K562 (cell line): Measurements from ENCODE around the gene RINL. TPM values are rescaled to one million over a fixed set of nuclear protein-coding genes. Genes with fewer than 3 reads are reported as not detected.

Source experiments
- CBX3 ChIP-seq, 2 experiments: IDR thresholded peaks; 1 replicate in 1 of 2; 2 replicates in 1 of 2; pipeline ENCODE4 v1.6.1; 2012; ENCODE audit warnings: inconsistent platforms in 2 of 2, low read length in 2 of 2, borderline replicate concordance in 1 of 2, control low read depth in 1 of 2
- CTBP1 ChIP-seq: fragments of 450-650 bp; IDR thresholded peaks from 2 replicates; pipeline ENCODE4 v1.6.1; 2016; ENCODE audit warnings: borderline replicate concordance
- E2F3 ChIP-seq: fragments of 250-450 bp; sonication (Bioruptor Pico); IDR thresholded peaks from 2 replicates; pipeline ENCODE4 v1.4.0; 2020; ENCODE audit warnings: mild to moderate bottlenecking
- E2F6 ChIP-seq, 2 experiments: IDR thresholded peaks; 2 replicates each; pipeline ENCODE4 v1.6.1; 2011; ENCODE audit warnings: borderline replicate concordance in 1 of 2, control low read depth in 1 of 2, low read depth in 1 of 2, low read length in 1 of 2, mild to moderate bottlenecking in 1 of 2, mixed read lengths in 1 of 2, moderate library complexity in 1 of 2; ENCODE audit not compliant: insufficient read depth in 1 of 2, insufficient read length in 1 of 2, poor library complexity in 1 of 2, severe bottlenecking in 1 of 2; ENCODE audit errors: extremely low read depth in 1 of 2
- ERF ChIP-seq: fragments of 450-650 bp; formaldehyde crosslinking; IDR thresholded peaks from 2 replicates; pipeline ENCODE4 v1.4.0; 2020; ENCODE audit warnings: mild to moderate bottlenecking, mixed read lengths
- HDAC3 ChIP-seq: fragments of 450-650 bp; IDR thresholded peaks from 2 replicates; pipeline ENCODE4 v1.6.1; 2018; ENCODE audit warnings: borderline replicate concordance, mild to moderate bottlenecking, moderate library complexity; ENCODE audit not compliant: partially characterized antibody
- MXI1 ChIP-seq: IDR thresholded peaks from 2 replicates; pipeline ENCODE4 v1.6.1; 2011; ENCODE audit warnings: low read depth, mild to moderate bottlenecking, improper control_type of control experiment, low read length
- RB1 ChIP-seq: fragments of 450-650 bp; IDR thresholded peaks from 2 replicates; pipeline ENCODE4 v1.6.1; 2017; ENCODE audit warnings: low read depth, mild to moderate bottlenecking
- SIN3B ChIP-seq: fragments of 450-650 bp; IDR thresholded peaks from 2 replicates; pipeline ENCODE4 v1.6.1; 2017; ENCODE audit warnings: low read depth, mild to moderate bottlenecking, moderate library complexity
- ZNF143 ChIP-seq: sonication (generic); formaldehyde crosslinking; IDR thresholded peaks from 2 replicates; pipeline ENCODE4 v1.9.0; 2022; ENCODE audit warnings: mild to moderate bottlenecking, missing genetic modification reagents
- ZNF444 ChIP-seq: fragments of 250-450 bp; sonication (Bioruptor Pico); IDR thresholded peaks from 2 replicates; pipeline ENCODE4 v1.4.0; 2020; ENCODE audit warnings: mild to moderate bottlenecking, moderate library complexity
- ZNF584 ChIP-seq: fragments of 200-800 bp; sonication (Bioruptor generic); IDR thresholded peaks from 2 replicates; pipeline ENCODE4 v1.6.1; 2016; ENCODE audit warnings: low read depth, mild to moderate bottlenecking, missing genetic modification characterization, missing compliant biosample characterization
- ZNF592 ChIP-seq: fragments of 450-650 bp; IDR thresholded peaks from 2 replicates; pipeline ENCODE4 v1.6.1; 2017; ENCODE audit warnings: antibody characterized with exemption, mild to moderate bottlenecking
- polyA plus RNA-seq, 8 experiments: library from polyadenylated mRNA; depleted of rRNA in 4 of 8; stranded (reverse) in 5 of 8; unstranded in 3 of 8; fragments of >200 nt; fragmentation: Nextera tagmentation in 2 of 8; fragmentation: Illumina TruSeq in 1 of 8; extraction: Ambion mirVana in 2 of 8; extraction: Trizol in 1 of 8; gene quantifications; 2 replicates each; pipeline versions ENCODE4 v1.2.1 to v1.2.3, GENCODE V29; 2011 to 2014; ENCODE audit warnings: inconsistent platforms in 1 of 8, missing spikeins in 1 of 8
- total RNA-seq, 7 experiments: library from RNA; depleted of rRNA in 6 of 7; stranded (reverse); fragments of >200 nt in 6 of 7; fragmentation: Illumina TruSeq in 2 of 7; extraction: Trizol in 2 of 7; gene quantifications; 2 replicates each; pipeline versions ENCODE4 v1.2.1 to v1.2.3, GENCODE V29; 2011 to 2021; ENCODE audit warnings: low replicate concordance in 1 of 7

RINL gene
- total and polyA plus RNA-seq, 9 of the 15 experiments (the other 6 are each of a cell fraction or from before 2014, with no cell fraction given) = 0.82 to 10.9 (median 4.9) TPM

GRCh38 chr19:38831142-38831605 lies 46.9 kb downstream of the RINL start (continued):
- TF ChIP-seq ZNF592 = peak; percentile 84
- 0 out of 2 replicates have a peak, but pooled peaks have one; percentile 19 for TF ChIP-seq ERF (CRISPR knock-in tag)
- TF ChIP-seq ZNF444 (CRISPR knock-in tag) = no peak
- TF ChIP-seq RB1 = no peak
- no peak for TF ChIP-seq ZNF143
- TF ChIP-seq HDAC3 = peak; percentile 14
- TF ChIP-seq MXI1 = no peak
- TF ChIP-seq CBX3 (IDR thresholded peaks at IDR 0.05; ENCODE audit: borderline replicate concordance in 1 of 2, low read length in 2 of 2) = no peak
- no peak for TF ChIP-seq CTBP1
- peak; percentile 36; the same call in 1 of the 2 replicates for TF ChIP-seq ZNF584 (CRISPR knock-in tag)
- peak in 1 of 2 experiments; percentile 35 for TF ChIP-seq E2F6 (IDR thresholded peaks at IDR 0.05; ENCODE audit: borderline replicate concordance in 1 of 2, extremely low read depth in 1 of 2, insufficient read depth in 1 of 2, insufficient read length in 1 of 2, low read depth in 1 of 2, low read length in 1 of 2, poor library complexity in 1 of 2, severe bottlenecking in 1 of 2)
- TF ChIP-seq E2F3 (CRISPR knock-in tag) = 0 out of 2 replicates have a peak, but pooled peaks have one; percentile 21
- no peak for TF ChIP-seq SIN3B
- TF ChIP-seq, all 486 proteins: peak for 27
